ENCODE results near the gene PRR19.
"Not testable (repeated sequence)": the region's sequence is repeated elsewhere in the genome, so short reads cannot be mapped to it uniquely, and the experiment has no call there.

Gene PRR19

DNA sequence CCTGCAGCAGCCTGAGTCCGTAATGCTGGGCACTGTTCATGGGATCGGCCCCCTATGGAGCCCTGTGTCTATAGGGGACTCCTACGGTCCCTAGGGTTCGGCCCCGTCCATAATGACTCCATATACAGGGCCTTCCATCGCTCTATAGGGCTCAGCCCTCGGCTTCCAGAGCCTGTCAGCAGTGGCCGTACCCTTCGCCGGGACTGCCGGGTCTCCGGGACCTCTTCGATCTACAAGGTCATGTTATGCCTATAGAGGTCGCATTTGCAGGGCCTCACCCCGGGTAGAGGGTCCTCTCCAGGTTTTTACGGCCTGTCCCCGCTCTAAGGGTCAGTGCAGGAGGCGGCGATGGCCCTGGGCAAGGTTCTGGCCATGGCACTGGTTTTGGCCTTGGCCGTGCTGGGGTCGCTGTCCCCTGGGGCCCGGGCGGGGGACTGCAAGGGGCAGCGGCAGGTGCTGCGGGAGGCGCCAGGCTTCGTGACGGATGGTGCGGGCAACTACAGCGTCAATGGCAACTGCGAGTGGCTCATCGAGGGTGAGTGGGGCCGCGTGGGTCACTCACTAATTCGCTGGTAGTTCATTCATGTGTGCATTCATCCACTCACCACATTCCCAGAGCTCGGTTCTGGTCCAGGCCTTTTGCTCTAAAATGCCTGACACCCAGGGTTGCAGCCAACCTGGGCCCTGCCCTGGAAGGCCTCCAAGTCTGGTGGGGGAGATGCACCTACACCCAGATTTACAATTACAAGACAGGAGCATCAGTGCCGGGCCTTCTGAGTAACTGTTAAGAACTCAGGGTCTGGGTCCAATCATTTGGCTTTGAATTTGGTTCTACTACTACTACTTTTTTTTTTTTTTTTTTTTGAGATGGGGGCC, 24.2 kb downstream of the PRR19 start:
- no peak for DNase-seq (ENCODE audit: low spot score)

DNA sequence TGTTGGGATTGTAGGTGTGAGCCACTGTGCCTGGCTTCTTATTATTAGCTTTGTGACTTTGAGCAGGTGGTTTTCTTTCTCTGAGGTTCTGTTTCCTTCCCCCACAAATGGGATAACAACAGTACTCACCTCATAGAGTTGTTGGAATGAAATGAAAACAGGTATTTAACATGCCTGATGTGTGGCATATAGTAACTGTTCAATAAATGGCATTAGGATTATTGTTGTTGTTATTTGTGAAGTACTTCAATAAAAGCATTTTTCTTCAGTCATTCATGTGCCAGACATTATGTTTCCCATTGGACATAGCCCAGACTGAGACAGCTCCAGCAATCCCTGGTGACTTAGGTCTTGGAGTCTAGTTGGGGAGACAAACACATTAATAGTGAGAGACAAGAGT, 25.0 kb downstream of the PRR19 start:
- no peak for DNase-seq (ENCODE audit: low spot score)

GRCh38 chr19:42327381-42327780, 25.4 kb downstream of the PRR19 start:
- DNase-seq (ENCODE audit: low spot score), result no peak

DNA sequence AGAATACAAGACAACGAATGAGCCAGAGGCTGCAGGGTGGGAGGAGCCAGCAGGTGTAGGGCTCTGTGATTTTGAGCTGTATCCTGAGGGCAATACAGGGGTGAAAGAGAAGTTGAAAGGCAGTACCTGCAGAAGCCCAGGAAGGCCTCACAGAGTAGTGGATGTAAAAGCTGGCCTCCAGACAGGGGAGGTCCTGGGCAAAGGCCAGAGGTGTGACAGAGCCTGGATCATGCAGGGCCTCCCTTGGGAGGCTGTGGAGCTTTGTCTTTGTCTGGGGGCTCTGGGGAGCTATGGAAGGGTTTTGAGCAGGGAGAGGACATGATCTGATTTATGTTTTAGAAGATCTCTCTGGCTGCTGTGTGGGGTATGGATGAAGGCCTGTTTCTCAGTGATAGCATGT, 26.2 kb downstream of the PRR19 start:
- no peak for DNase-seq (ENCODE audit: low spot score)

DNA sequence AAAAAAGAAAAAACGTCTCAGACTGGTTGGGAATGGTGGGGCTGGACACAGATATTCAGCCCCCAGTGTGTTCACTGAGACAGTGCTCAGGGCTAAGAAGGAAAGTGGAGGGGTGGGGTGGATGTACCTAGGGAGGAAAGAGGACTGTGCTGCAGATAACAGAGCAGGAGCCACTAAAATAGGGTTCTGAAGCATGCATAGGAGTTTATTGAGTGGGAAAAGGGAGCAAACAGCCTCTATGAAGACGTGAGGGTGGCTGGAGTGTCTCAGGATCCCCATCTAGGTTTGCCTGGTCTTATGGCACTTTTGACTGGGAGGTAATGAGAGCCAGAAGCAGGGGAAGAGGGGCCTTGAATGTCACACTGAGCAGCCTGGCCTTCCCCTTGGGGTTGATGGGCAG, 26.9 kb downstream of the PRR19 start:
- DNase-seq (ENCODE audit: low spot score), result no peak

DNA sequence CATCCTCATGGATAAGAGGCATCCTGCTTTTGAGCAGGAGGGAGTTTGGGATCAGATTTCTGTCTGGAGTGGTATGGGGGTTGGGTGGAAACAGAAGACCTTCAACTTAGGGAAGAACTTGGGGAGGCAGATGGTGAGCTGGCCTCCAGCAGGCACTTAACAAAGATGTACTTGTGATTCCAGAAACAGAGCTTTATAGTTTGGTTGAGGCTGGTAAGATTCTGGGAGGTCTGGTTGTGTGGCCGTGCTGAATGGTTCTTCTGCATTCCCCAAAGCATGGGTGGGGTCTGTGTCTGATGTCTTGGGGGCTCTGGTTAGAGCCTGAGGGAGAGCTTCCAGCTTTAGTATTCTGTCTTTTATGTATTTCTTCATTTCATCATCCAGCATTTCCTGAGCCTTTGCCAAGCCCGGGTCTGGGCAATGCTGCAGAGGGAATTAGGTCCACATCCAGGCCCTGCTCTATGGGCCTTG, 28.3 kb downstream of the PRR19 start:
- DNase-seq (ENCODE audit: low spot score), result peak; percentile 15

DNA sequence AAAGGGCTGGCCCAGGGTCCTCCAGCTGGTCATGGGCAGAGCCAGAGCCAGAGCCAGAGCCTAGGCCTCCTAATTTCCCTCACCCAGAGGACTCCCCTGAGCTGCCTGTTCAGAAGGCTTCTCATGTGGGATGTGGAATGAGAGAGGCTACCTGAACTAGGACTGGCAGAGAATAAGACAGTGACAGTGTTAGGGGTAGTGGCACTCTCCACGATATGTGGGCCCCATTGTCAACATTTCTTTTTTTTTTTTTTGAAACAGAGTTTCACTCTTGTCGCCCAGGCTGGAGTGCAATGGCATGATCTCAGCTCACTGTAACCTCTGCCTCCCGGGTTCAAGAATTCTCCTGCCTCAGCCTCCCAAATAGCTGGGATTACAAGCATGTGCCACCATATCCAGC, 29.4 kb downstream of the PRR19 start:
- not testable (repeated sequence) for DNase-seq (ENCODE audit: low spot score)

- DNase-seq (ENCODE audit: low spot score), result no peak
These were observed 30.1 kb downstream of the PRR19 start for GRCh38 chr19:42332059-42332458.

DNA sequence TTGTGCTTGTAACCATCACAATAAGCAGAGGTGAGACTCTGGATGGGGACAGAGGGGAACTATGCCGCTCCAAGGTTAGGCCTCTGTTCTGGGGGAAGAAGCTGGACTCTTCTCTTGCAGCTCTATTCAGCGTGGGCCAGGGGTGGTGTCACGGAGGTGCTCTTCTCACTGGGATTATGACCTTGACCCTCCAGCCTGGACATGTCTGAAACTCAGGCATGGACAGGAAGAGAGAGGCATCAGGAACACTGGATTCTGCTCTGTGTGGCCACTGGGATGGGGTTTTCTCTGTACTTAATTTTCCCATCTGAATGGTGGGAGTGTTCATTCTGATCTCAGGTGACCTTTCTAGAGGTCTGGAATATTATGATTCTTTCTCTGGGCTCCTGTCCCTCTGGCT, 31.1 kb downstream of the PRR19 start:
- no peak for DNase-seq (ENCODE audit: low spot score)

DNA sequence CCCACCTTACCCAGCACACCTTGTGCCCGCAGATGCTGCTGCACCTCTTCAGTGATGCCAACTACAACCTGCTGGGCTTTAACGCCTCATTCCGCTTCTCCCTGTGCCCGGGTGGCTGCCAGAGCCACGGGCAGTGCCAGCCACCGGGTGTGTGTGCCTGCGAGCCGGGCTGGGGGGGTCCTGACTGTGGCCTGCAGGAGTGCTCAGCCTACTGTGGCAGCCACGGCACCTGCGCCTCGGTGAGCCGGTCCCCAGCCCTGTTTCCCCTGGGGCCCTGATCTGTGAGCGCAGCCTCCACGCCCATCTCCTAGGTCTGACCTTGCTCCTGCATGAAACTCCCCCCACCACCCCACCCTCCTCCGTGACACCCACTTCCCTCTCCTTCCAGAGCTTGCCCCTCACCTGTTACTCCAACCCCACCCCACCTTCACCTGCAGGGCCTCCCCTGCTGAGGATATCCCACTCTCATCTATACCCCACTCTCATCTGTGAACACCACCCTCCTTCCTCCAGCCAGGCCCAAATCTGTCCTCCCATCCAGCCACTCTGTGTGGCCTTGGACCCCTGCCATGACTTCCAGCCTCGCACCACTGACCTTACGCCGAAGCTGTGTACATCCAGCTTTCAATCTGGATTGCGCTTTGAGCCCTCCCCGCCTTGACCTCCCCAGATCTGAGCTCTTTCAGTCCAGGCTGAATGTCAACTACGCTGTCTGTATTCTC, 32.2 kb downstream of the PRR19 start:
- no peak for DNase-seq (ENCODE audit: low spot score)

DNA sequence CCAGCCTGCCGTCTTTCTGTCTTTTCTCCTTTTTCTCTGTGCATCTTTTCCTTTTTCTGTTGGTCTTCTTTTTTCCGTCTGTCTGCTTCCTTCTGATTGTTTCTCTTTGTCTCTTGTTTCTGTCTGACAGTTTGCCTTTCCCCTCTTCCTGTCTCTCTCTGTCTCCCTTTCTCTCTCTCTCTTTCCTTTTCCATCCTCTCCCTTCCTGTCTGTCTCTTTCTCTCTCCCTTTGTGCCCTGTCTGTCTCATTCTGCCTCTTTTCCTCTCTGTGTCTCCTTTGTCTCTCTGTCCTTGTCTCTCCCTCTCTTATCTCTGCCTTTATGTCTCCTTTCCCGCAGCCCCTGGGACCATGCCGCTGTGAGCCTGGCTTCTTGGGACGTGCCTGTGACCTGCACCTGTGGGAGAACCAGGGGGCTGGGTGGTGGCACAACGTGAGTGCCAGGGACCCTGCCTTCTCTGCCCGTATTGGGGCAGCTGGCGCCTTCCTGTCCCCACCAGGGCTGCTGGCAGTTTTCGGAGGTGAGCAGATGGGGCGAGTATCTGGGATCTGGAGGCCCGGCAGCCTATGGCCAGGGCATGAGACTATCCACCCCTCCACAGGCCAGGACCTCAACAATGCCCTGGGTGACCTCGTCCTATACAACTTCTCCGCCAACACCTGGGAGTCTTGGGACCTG, 32.9 kb downstream of the PRR19 start:
- DNase-seq (ENCODE audit: low spot score), result no peak

DNA sequence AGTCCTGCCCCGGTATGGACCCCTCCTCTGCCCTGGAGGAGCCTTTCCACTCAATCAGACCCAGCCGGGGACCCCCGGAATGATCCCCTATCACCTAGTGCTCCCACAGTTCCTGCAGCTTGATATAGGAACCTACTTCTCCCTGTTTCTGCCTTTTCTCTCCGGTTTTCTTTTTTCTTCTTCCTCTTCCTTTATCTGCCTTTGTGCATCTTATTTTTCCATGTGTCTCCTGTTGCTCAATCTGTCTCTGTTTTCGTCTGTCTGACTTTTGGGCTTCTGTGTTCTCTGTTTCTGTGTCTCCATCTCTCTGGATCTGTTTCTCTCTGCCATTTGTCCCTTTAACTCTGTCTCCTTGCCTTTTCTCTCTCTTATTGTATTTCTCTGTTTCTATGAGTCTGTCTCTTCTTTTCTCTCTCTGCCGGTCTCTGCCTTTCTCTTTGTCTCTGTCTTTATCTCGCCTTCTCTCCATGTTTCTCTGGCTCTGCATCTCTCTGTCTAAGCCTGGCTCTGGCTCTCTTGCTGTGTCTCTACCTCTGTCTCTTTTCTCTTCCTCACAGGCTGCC, 33.5 kb downstream of the PRR19 start:
- no peak for DNase-seq (ENCODE audit: low spot score)

DNA sequence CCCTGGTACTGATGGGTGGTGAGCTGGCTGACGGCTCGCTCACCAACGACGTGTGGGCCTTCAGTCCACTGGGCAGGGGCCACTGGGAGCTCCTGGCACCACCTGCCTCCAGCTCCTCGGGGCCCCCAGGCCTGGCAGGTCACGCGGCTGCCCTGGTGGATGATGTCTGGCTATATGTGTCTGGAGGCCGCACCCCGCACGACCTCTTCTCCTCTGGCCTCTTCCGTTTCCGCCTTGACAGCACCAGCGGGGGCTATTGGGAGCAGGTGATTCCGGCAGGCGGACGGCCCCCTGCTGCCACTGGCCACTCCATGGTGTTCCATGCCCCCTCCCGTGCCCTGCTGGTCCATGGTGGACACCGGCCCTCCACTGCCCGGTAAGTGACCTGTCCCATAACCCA, 34.0 kb downstream of the PRR19 start:
- no peak for DNase-seq (ENCODE audit: low spot score)

- not testable (repeated sequence) for DNase-seq (ENCODE audit: low spot score)
These were observed 37.4 kb downstream of the PRR19 start for GRCh38 chr19:42339126-42339860.

GRCh38 chr19:42339922-42340321, 38.0 kb downstream of the PRR19 start:
- not testable (repeated sequence) for DNase-seq (ENCODE audit: low spot score)

DNA sequence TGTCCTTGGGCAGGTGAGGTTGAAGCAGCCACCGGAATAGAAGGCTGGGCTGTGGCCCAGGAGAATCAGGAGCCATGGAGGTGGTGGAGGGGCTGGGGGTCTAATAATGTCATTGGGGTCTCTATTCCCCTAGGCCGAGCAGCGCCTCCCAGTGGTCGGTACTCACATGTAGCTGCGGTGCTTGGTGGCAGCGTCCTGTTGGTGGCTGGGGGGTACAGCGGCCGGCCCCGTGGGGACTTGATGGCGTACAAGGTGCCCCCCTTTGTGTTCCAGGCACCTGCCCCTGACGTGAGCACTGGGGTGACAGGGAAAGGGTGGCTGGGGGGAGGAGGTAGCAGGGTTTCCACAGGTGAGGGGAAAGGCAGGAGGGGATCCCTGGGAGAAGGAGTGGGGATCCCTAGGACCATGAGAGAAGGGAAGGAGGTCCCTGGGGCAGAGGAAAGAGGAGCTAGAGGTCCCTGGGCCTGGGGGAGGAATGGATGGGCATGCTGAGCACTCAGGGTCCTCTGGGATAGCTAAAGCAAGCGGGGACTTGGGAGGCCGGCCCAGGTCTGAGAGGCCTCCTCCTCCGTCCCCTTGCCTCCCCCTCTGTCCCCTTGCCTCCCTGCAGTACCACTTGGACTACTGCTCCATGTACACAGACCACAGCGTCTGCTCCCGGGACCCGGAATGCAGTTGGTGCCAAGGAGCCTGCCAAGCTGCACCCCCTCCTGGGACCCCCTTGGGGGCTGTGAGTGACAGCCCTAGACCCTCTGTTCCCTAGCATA, 41.6 kb downstream of the PRR19 start:
- no peak for DNase-seq (ENCODE audit: low spot score)

GRCh38 chr19:42344336-42344893, 42.5 kb downstream of the PRR19 start:
- DNase-seq (ENCODE audit: low spot score), result no peak

- no peak for DNase-seq (ENCODE audit: low spot score)
These were observed 43.4 kb downstream of the PRR19 start for GRCh38 chr19:42345191-42345812.

- no peak for DNase-seq (ENCODE audit: low spot score)
These were observed 46.3 kb downstream of the PRR19 start for GRCh38 chr19:42348211-42348610.
